Measurements from ENCODE around the gene ZC2HC1C.

- TF ChIP-seq CTCF (IDR thresholded peaks at IDR 0.05): no peak
- no peak for TF ChIP-seq POLR2A (IDR thresholded peaks at IDR 0.05)
Observed at GRCh38 chr14:75121552-75121951, 52.1 kb downstream of the ZC2HC1C start.

Measured in uterus (tissue), 2 donors.